Liver (tissue), 3 donors: ENCODE measurements around the gene ZNF716.

Experiments used
- ATF3 ChIP-seq: IDR thresholded peaks from 2 replicates; pipeline ENCODE4 v1.6.1; 2016; ENCODE audit warnings: antibody characterized with exemption
- CTCF ChIP-seq: fragments of 150-350 bp; IDR thresholded peaks from 2 replicates; pipeline ENCODE4 v1.5.1; 2017; ENCODE audit warnings: improper control_type of control experiment, low read depth, low read length; ENCODE audit not compliant: missing input control
- EGR1 ChIP-seq, 2 donors: IDR thresholded peaks; 2 replicates each; pipeline ENCODE4 v1.6.1; 2016 to 2018; ENCODE audit warnings: antibody characterized with exemption in 2 of 2, low read depth in 2 of 2
- GABPA ChIP-seq, 2 donors: IDR thresholded peaks in 1 of 2; conservative IDR thresholded peaks in 1 of 2; 2 replicates each; pipeline ENCODE4 v1.6.1; 2016; ENCODE audit warnings: antibody characterized with exemption in 2 of 2, mild to moderate bottlenecking in 1 of 2, moderate library complexity in 1 of 2
- MAX ChIP-seq: IDR thresholded peaks from 2 replicates; pipeline ENCODE4 v1.6.1; 2016; ENCODE audit warnings: antibody characterized with exemption
- SP1 ChIP-seq: IDR thresholded peaks from 2 replicates; pipeline ENCODE4 v1.6.1; 2018; ENCODE audit warnings: antibody characterized with exemption, mild to moderate bottlenecking
- donor health status: healthy.
- donor health status: healthy.

- TF ChIP-seq CTCF (no peak), MAX (no peak), SP1 (no peak), ATF3 (no peak), GABPA (IDR thresholded peaks at IDR 0.05 in 1 of 2, conservative IDR thresholded peaks at IDR 0.05 in 1 of 2) (no peak), EGR1 (IDR thresholded peaks at IDR 0.05; ENCODE audit: low read depth in 2 of 2) (no peak)
These were observed 45.0 kb upstream of the ZNF716 start for GRCh38 chr7:57404967-57405421.
